IMR-90 (cell line): ENCODE measurements around the gene CEP128.

ENCODE experiments used
- BHLHE40 ChIP-seq: fragments of 150-350 bp; IDR thresholded peaks from 2 replicates; pipeline ENCODE4 v1.6.1; 2016; ENCODE audit warnings: mild to moderate bottlenecking, low read depth, low read length
- CHD1 ChIP-seq: IDR thresholded peaks from 2 replicates; pipeline ENCODE4 v1.6.1; 2012; ENCODE audit warnings: low read depth, low read length, improper control_type of control experiment
- POLR2A ChIP-seq: IDR thresholded peaks from 2 replicates; pipeline ENCODE4 v1.6.1; 2012; ENCODE audit warnings: mild to moderate bottlenecking, low read depth, low read length
- RAD21 ChIP-seq: IDR thresholded peaks from 2 replicates; pipeline ENCODE4 v1.6.1; 2012; ENCODE audit warnings: low read length, improper control_type of control experiment
- SMC3 ChIP-seq: fragments of 150-350 bp; IDR thresholded peaks from 2 replicates; pipeline ENCODE4 v1.6.1; 2016; ENCODE audit warnings: low read depth, mild to moderate bottlenecking, antibody characterized with exemption, low read length, moderate library complexity
- TF ChIP-seq, protein P1 (sequence below): conservative IDR thresholded peaks from 2 replicates; pipeline ENCODE4 v1.5.1; 2012; ENCODE audit warnings: mild to moderate bottlenecking, low read depth, low read length, improper control_type of control experiment
- TF ChIP-seq, protein P2 (sequence below): fragments of 150-350 bp; IDR thresholded peaks from 2 replicates; pipeline ENCODE4 v1.6.1; 2017; ENCODE audit warnings: mild to moderate bottlenecking, antibody characterized with exemption, low read length, low read depth

DNA sequence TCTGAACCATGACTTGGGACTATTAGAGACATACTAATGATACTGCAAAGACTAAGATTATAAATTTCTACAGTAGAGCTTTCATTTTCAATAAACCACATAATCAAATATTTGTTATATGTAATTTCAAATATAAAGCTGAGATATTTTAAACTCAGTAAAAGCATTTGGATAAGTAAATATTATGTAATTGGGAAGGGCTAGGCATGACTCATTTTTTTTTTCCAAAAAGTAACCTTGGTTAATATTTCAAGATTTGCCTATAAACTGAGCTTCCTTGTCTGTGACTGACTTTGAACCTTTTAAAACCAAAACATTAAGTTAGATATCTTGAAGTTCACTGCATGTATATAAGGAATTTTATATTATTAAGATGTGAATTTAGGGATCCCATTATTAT, 332.5 kb downstream of the CEP128 start:
- TF ChIP-seq CHD1 (no peak), RAD21 (no peak), POLR2A (no peak), BHLHE40 (no peak), SMC3 (no peak)
- TF ChIP-seq, protein P1, sequence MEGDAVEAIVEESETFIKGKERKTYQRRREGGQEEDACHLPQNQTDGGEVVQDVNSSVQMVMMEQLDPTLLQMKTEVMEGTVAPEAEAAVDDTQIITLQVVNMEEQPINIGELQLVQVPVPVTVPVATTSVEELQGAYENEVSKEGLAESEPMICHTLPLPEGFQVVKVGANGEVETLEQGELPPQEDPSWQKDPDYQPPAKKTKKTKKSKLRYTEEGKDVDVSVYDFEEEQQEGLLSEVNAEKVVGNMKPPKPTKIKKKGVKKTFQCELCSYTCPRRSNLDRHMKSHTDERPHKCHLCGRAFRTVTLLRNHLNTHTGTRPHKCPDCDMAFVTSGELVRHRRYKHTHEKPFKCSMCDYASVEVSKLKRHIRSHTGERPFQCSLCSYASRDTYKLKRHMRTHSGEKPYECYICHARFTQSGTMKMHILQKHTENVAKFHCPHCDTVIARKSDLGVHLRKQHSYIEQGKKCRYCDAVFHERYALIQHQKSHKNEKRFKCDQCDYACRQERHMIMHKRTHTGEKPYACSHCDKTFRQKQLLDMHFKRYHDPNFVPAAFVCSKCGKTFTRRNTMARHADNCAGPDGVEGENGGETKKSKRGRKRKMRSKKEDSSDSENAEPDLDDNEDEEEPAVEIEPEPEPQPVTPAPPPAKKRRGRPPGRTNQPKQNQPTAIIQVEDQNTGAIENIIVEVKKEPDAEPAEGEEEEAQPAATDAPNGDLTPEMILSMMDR = no peak
- TF ChIP-seq, protein P2, sequence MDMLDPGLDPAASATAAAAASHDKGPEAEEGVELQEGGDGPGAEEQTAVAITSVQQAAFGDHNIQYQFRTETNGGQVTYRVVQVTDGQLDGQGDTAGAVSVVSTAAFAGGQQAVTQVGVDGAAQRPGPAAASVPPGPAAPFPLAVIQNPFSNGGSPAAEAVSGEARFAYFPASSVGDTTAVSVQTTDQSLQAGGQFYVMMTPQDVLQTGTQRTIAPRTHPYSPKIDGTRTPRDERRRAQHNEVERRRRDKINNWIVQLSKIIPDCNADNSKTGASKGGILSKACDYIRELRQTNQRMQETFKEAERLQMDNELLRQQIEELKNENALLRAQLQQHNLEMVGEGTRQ = no peak
